HEK293T (cell line): ENCODE measurements around the gene PIGL.

ENCODE experiments used
- CTCF ChIA-PET: fragments of 350-600 bp; formaldehyde crosslinking; extraction: SDS; loops from one replicate; lab custom pipeline; 2021; ENCODE audit warnings: antibody characterized with exemption, inconsistent platforms; lab: Yijun Ruan, JAX
- POLR2A ChIA-PET: fragments of 350-600 bp; formaldehyde crosslinking; extraction: SDS; loops from one replicate; lab custom pipeline; 2020; ENCODE audit warnings: antibody characterized with exemption, inconsistent platforms; lab: Yijun Ruan, JAX
- DNase-seq: peaks from one replicate; pipeline ENCODE4 v3.0.0; 2012; ENCODE audit warnings: mixed read lengths; ENCODE audit errors: extremely low spot score
- ARNT ChIP-seq: fragments of 450-650 bp; IDR thresholded peaks from 2 replicates; pipeline ENCODE4 v1.6.1; 2017; ENCODE audit warnings: mild to moderate bottlenecking
- BHLHE40 ChIP-seq: fragments of 450-650 bp; IDR thresholded peaks from 2 replicates; pipeline ENCODE4 v1.6.1; 2016; ENCODE audit warnings: mild to moderate bottlenecking, moderate library complexity, borderline replicate concordance
- CTBP1 ChIP-seq: fragments of 450-650 bp; IDR thresholded peaks from 2 replicates; pipeline ENCODE4 v1.6.1; 2016; ENCODE audit warnings: borderline replicate concordance
- ELF4 ChIP-seq: fragments of 450-650 bp; IDR thresholded peaks from 2 replicates; pipeline ENCODE4 v1.6.1; 2017; ENCODE audit warnings: antibody characterized with exemption
- FOXA1 ChIP-seq: fragments of 450-650 bp; IDR thresholded peaks from 2 replicates; pipeline ENCODE4 v1.6.1; 2016; ENCODE audit warnings: mild to moderate bottlenecking
- FOXK2 ChIP-seq: fragments of 450-650 bp; IDR thresholded peaks from 2 replicates; pipeline ENCODE4 v1.6.1; 2016; ENCODE audit warnings: mild to moderate bottlenecking
- FOXM1 ChIP-seq: fragments of 450-650 bp; IDR thresholded peaks from 2 replicates; pipeline ENCODE4 v1.6.1; 2017; ENCODE audit warnings: mild to moderate bottlenecking, borderline replicate concordance
- HDGF ChIP-seq: fragments of 450-650 bp; IDR thresholded peaks from 2 replicates; pipeline ENCODE4 v1.6.1; 2017; ENCODE audit warnings: antibody characterized with exemption, borderline replicate concordance
- L3MBTL2 ChIP-seq: fragments of 450-650 bp; conservative IDR thresholded peaks from 2 replicates; pipeline ENCODE4 v1.6.1; 2016; ENCODE audit warnings: mild to moderate bottlenecking
- LEF1 ChIP-seq: fragments of 450-650 bp; IDR thresholded peaks from 2 replicates; pipeline ENCODE4 v1.6.1; 2017; ENCODE audit warnings: mild to moderate bottlenecking, borderline replicate concordance
- NFRKB ChIP-seq: fragments of 450-650 bp; IDR thresholded peaks from 2 replicates; pipeline ENCODE4 v1.6.1; 2016; ENCODE audit warnings: mild to moderate bottlenecking, moderate library complexity
- SP1 ChIP-seq: fragments of 450-650 bp; IDR thresholded peaks from 2 replicates; pipeline ENCODE4 v1.6.1; 2017
- SUZ12 ChIP-seq: fragments of 450-650 bp; IDR thresholded peaks from 2 replicates; pipeline ENCODE4 v1.6.1; 2016; ENCODE audit warnings: mild to moderate bottlenecking
- TARDBP ChIP-seq: fragments of 450-650 bp; IDR thresholded peaks from 2 replicates; pipeline ENCODE4 v1.6.1; 2016
- ZNF384 ChIP-seq: fragments of 450-650 bp; IDR thresholded peaks from 2 replicates; pipeline ENCODE4 v1.6.1; 2016
- TF ChIP-seq, protein P1 (sequence below): fragments of 450-650 bp; IDR thresholded peaks from 2 replicates; pipeline ENCODE4 v1.6.1; 2016

Gene PIGL

DNA sequence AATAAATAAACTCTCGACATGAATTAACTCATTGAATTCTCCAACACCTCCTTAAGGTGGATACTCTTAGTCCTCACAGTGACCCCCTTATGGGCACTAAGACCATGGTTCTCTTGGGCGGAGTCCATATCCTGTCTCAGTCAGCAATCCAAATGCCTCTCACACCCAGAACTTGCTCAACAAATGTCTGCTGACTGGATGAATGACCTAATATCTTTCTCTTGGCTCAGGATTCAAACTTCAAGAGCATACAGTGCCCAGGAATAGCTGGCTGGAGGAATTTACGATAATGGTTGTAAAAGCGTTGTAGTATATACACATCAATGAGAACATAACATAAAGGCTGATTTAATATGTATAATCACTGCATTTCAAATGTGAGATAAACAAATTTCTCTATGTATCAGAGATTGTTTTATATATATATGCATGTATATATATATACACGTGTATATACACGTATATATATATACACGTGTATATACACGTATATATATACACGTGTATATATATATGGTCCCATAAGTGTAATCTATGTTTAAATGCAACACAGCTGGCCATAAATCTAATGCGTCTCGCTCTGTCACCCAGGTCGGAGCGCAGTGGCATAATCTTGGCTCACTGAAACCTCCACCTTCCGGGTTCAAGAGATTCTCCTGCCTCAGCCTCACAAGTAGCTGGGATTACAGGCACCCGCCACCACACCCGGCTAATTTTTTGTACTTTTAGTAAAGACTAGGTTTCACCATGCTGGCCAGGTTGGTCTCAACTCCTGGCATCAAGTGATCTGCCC is 157.3 kb downstream of the PIGL start:
- ChIA-PET POLR2A (interaction anchor here (1.3 to 2.5 kb wide), 3 partner anchors 10 to 64 kb away, joined by 3 to 9 read pairs (median 6); no protein-coding TSS in a partner anchor), CTCF (interaction anchor here (0.6 to 2.8 kb wide), 2 partner anchors 11 to 25 kb away, joined by 4 to 10 read pairs; no protein-coding TSS in a partner anchor)
- TF ChIP-seq FOXM1, result no peak
- no peak for TF ChIP-seq FOXK2
- TF ChIP-seq ZNF384, result no peak
- no peak for TF ChIP-seq FOXA1
- TF ChIP-seq, protein P1, sequence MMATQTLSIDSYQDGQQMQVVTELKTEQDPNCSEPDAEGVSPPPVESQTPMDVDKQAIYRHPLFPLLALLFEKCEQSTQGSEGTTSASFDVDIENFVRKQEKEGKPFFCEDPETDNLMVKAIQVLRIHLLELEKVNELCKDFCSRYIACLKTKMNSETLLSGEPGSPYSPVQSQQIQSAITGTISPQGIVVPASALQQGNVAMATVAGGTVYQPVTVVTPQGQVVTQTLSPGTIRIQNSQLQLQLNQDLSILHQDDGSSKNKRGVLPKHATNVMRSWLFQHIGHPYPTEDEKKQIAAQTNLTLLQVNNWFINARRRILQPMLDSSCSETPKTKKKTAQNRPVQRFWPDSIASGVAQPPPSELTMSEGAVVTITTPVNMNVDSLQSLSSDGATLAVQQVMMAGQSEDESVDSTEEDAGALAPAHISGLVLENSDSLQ, result no peak
- TF ChIP-seq TARDBP, result no peak
- TF ChIP-seq BHLHE40, result no peak
- no peak for TF ChIP-seq ARNT
- no peak for TF ChIP-seq SUZ12
- TF ChIP-seq CTBP1, result no peak
- no peak for TF ChIP-seq LEF1
- TF ChIP-seq HDGF, result no peak
- no peak for TF ChIP-seq SP1
- TF ChIP-seq NFRKB, result no peak
- TF ChIP-seq L3MBTL2, result no peak
- TF ChIP-seq ELF4, result no peak
- DNase-seq, result no peak
